H1 (cell line): ENCODE measurements around the gene PI16. TPM values are rescaled to one million over a fixed set of nuclear protein-coding genes. Genes with fewer than 3 reads are reported as not detected.

Source experiments
- CTCF ChIA-PET: fragments of 300-600 bp; sonication (Branson Sonifier 250); formaldehyde crosslinking; loops from one replicate; lab custom pipeline; 2021; ENCODE audit not compliant: partially characterized antibody; lab: Charles Lee
- POLR2A ChIA-PET: fragments of 300-600 bp; sonication (Branson Sonifier 250); formaldehyde crosslinking; loops from one replicate; lab custom pipeline; 2021; ENCODE audit warnings: inconsistent platforms; ENCODE audit not compliant: partially characterized antibody; lab: Charles Lee
- DNase-seq, 2 experiments: peaks; one replicate each; pipeline versions ENCODE4 v3.0.0 to v3.0.0-alpha.2; 2010 to 2022; ENCODE audit warnings: low spot score in 2 of 2, low read depth in 1 of 2, mixed read lengths in 1 of 2
- FAIRE-seq: peaks from 2 replicates; lab custom pipeline; 2011; peaks lifted over from hg19 to GRCh38; lab: Jason Lieb, UNC
- H2AFZ ChIP-seq: 2 replicates; pipeline ENCODE4 v1.8.1; 2012; ENCODE audit warnings: low read length, inconsistent platforms
- H2AK5ac ChIP-seq: 2 replicates; pipeline ENCODE4 v1.6.1; 2013; ENCODE audit warnings: low read depth, low read length
- H2BK120ac ChIP-seq: replicated peaks from 2 replicates; pipeline ENCODE3; 2013; ENCODE audit warnings: low read depth, low read length, inconsistent platforms
- H2BK12ac ChIP-seq: 2 replicates; pipeline ENCODE4 v1.6.1; 2013; ENCODE audit warnings: low read depth, low read length
- H2BK15ac ChIP-seq: 2 replicates; pipeline ENCODE4 v1.6.1; 2013; ENCODE audit warnings: low read length
- H2BK20ac ChIP-seq: 2 replicates; pipeline ENCODE4 v1.6.1; 2013; ENCODE audit warnings: low read length
- H2BK5ac ChIP-seq: 2 replicates; pipeline ENCODE4 v1.6.1; 2013; ENCODE audit warnings: low read depth, low read length
- H3K14ac ChIP-seq: 2 replicates; pipeline ENCODE4 v1.6.1; 2013; ENCODE audit warnings: inconsistent platforms; ENCODE audit not compliant: insufficient read length
- H3K18ac ChIP-seq: 2 replicates; pipeline ENCODE4 v1.6.1; 2013; ENCODE audit warnings: low read length; ENCODE audit errors: extremely low read depth
- H3K23ac ChIP-seq: 2 replicates; pipeline ENCODE4 v1.6.1; 2013; ENCODE audit warnings: inconsistent platforms; ENCODE audit not compliant: insufficient read length
- H3K23me2 ChIP-seq: 2 replicates; pipeline ENCODE4 v1.6.1; 2013; ENCODE audit warnings: low read depth, low read length
- H3K27ac ChIP-seq: 2 replicates; pipeline ENCODE4 v1.6.1; 2011; ENCODE audit warnings: low read depth, low read length, inconsistent platforms
- H3K27me3 ChIP-seq, 4 experiments: replicated peaks in 1 of 4; 1 replicate in 1 of 4; 2 replicates in 3 of 4; pipeline versions ENCODE4 v1.6.1 to v1.8.1; 2011 to 2013; ENCODE audit warnings: low read length in 3 of 4, mild to moderate bottlenecking in 3 of 4, inconsistent platforms in 2 of 4, mixed read lengths in 2 of 4, moderate library complexity in 1 of 4; ENCODE audit not compliant: control insufficient read depth in 3 of 4, insufficient read depth in 3 of 4; ENCODE audit errors: extremely low read depth in 1 of 4
- H3K36me3 ChIP-seq, 4 experiments: 2 replicates each; pipeline versions ENCODE4 v1.6.1 to v1.8.1; 2011 to 2013; ENCODE audit warnings: mild to moderate bottlenecking in 4 of 4, low read length in 3 of 4, moderate library complexity in 2 of 4, control low read depth in 1 of 4, inconsistent platforms in 1 of 4; ENCODE audit not compliant: insufficient read depth in 4 of 4, control insufficient read depth in 2 of 4
- H3K4ac ChIP-seq: replicated peaks from 2 replicates; pipeline ENCODE3; 2013; ENCODE audit warnings: low read length, low read depth, mixed read lengths, inconsistent platforms; ENCODE audit not compliant: insufficient read length
- H3K4me1 ChIP-seq, 4 experiments: replicated peaks in 1 of 4; 1 replicate in 1 of 4; 2 replicates in 3 of 4; pipeline versions ENCODE4 v1.6.1 to v1.8.1; 2011 to 2013; ENCODE audit warnings: low read length in 3 of 4, inconsistent platforms in 2 of 4, mixed read lengths in 1 of 4; ENCODE audit not compliant: insufficient read depth in 4 of 4, control insufficient read depth in 3 of 4
- H3K4me2 ChIP-seq, 2 experiments: 2 replicates each; pipeline versions ENCODE4 v1.6.1 to v1.8.1; 2011 to 2013; ENCODE audit warnings: low read depth in 2 of 2, low read length in 2 of 2, control low read depth in 1 of 2, inconsistent platforms in 1 of 2, mild to moderate bottlenecking in 1 of 2; ENCODE audit not compliant: insufficient read depth in 1 of 2
- H3K4me3 ChIP-seq, 4 experiments: fragments of 200-600, 300-600 bp in 1 of 4; sonication (generic), shearing (Covaris generic), sonication (Bioruptor Twin) in 1 of 4; 2 replicates each; pipeline versions ENCODE4 v1.5.1 to v1.8.1; 2011 to 2016; ENCODE audit warnings: low read length in 4 of 4, low read depth in 3 of 4, control low read depth in 2 of 4, inconsistent platforms in 2 of 4, mild to moderate bottlenecking in 2 of 4, mixed read lengths in 1 of 4, moderate library complexity in 1 of 4; ENCODE audit not compliant: insufficient read depth in 2 of 4; ENCODE audit errors: extremely low read depth in 1 of 4
- H3K56ac ChIP-seq: replicated peaks from 2 replicates; pipeline ENCODE3; 2013; ENCODE audit warnings: low read depth, mild to moderate bottlenecking, mixed read lengths, low read length, inconsistent platforms; ENCODE audit not compliant: insufficient read length
- H3K79me1 ChIP-seq: 2 replicates; pipeline ENCODE4 v1.6.1; 2013; ENCODE audit warnings: low read depth, low read length, control low read depth
- H3K79me2 ChIP-seq, 2 experiments: 2 replicates each; pipeline versions ENCODE4 v1.6.1 to v1.8.1; 2012 to 2013; ENCODE audit warnings: low read length in 2 of 2, mild to moderate bottlenecking in 2 of 2, inconsistent platforms in 1 of 2; ENCODE audit not compliant: insufficient read depth in 2 of 2, control insufficient read depth in 1 of 2
- H3K9ac ChIP-seq, 4 experiments: replicated peaks in 1 of 4; 1 replicate in 1 of 4; 2 replicates in 3 of 4; pipeline versions ENCODE4 v1.6.1 to v1.8.1; 2011 to 2013; ENCODE audit warnings: low read depth in 3 of 4, low read length in 3 of 4, control low read depth in 2 of 4, mild to moderate bottlenecking in 2 of 4, moderate library complexity in 2 of 4, inconsistent platforms in 1 of 4; ENCODE audit errors: extremely low read depth in 1 of 4
- H3K9me3 ChIP-seq, 2 experiments: 2 replicates each; pipeline versions ENCODE4 v1.6.1 to v1.8.1; 2012 to 2013; ENCODE audit warnings: mild to moderate bottlenecking in 2 of 2, moderate library complexity in 2 of 2, control low read depth in 1 of 2, inconsistent platforms in 1 of 2, low read depth in 1 of 2, low read length in 1 of 2, mixed read lengths in 1 of 2; ENCODE audit not compliant: insufficient read depth in 2 of 2
- H4K20me1 ChIP-seq, 2 experiments: replicated peaks in 1 of 2; 2 replicates each; pipeline versions ENCODE3 to v1.8.1; 2011 to 2013; ENCODE audit warnings: inconsistent platforms in 2 of 2, low read length in 2 of 2, mild to moderate bottlenecking in 1 of 2; ENCODE audit not compliant: insufficient read depth in 2 of 2, control insufficient read depth in 1 of 2
- H4K5ac ChIP-seq: 2 replicates; pipeline ENCODE4 v1.6.1; 2013; ENCODE audit warnings: low read length, low read depth, mixed read lengths, inconsistent platforms; ENCODE audit not compliant: insufficient read length
- H4K8ac ChIP-seq: 2 replicates; pipeline ENCODE4 v1.8.0; 2013; ENCODE audit warnings: mild to moderate bottlenecking, moderate library complexity, low read length, inconsistent platforms; ENCODE audit not compliant: insufficient read depth; ENCODE audit errors: extremely low read depth
- H4K91ac ChIP-seq: replicated peaks from 2 replicates; pipeline ENCODE3; 2013; ENCODE audit warnings: low read length, mixed read lengths, inconsistent platforms; ENCODE audit not compliant: insufficient read length
- ATF2 ChIP-seq: IDR thresholded peaks from 2 replicates; pipeline ENCODE4 v1.6.1; 2012; ENCODE audit warnings: low read length, inconsistent platforms
- CBX8 ChIP-seq: fragments of 300-800, 300-1000 bp; sonication (generic); IDR thresholded peaks from 2 replicates; pipeline ENCODE4 v1.7.1; 2016; ENCODE audit warnings: low read depth, low read length, borderline replicate concordance
- CEBPB ChIP-seq: IDR thresholded peaks from 2 replicates; pipeline ENCODE4 v1.6.1; 2012; ENCODE audit warnings: low read depth, low read length
- CREB1 ChIP-seq: IDR thresholded peaks from 2 replicates; pipeline ENCODE4 v1.6.1; 2012; ENCODE audit warnings: inconsistent platforms
- EZH2 ChIP-seq: fragments of 200-600 bp; sonication (generic); IDR thresholded peaks from 2 replicates; pipeline ENCODE4 v1.7.1; 2012; ENCODE audit warnings: low read depth, mild to moderate bottlenecking, moderate library complexity, low read length, inconsistent platforms; ENCODE audit not compliant: severe bottlenecking
- FOSL1 ChIP-seq: IDR thresholded peaks from 2 replicates; pipeline ENCODE4 v1.6.1; 2011; ENCODE audit warnings: mild to moderate bottlenecking, low read depth, low read length, moderate library complexity; ENCODE audit not compliant: insufficient read depth
- HDAC6 ChIP-seq: IDR thresholded peaks from one replicate; pipeline ENCODE4 v1.7.1; 2012; ENCODE audit warnings: low read depth, mild to moderate bottlenecking, inconsistent platforms, low read length, moderate library complexity
- RBBP5 ChIP-seq: IDR thresholded peaks from 2 replicates; pipeline ENCODE4 v1.7.1; 2012; ENCODE audit warnings: low read depth, mild to moderate bottlenecking, inconsistent platforms, low read length, moderate library complexity, borderline replicate concordance
- RNF2 ChIP-seq: fragments of 200-900, 300-1000 bp; sonication (generic); IDR thresholded peaks from 2 replicates; pipeline ENCODE4 v1.7.1; 2016; ENCODE audit warnings: borderline replicate concordance, low read depth, mild to moderate bottlenecking, antibody characterized with exemption, low read length; ENCODE audit not compliant: poor library complexity, severe bottlenecking; ENCODE audit errors: missing control alignments
- TCF12 ChIP-seq: IDR thresholded peaks from 2 replicates; pipeline ENCODE4 v1.6.1; 2011; ENCODE audit warnings: low read depth, mild to moderate bottlenecking, low read length
- WGBS, 2 experiments: shearing (Covaris generic) in 1 of 2; methylation state at CpG; one replicate each; pipeline versions ENCODE4 v1.1.6 to v1.1.7; 2013 to 2015; ENCODE audit warnings: low lambda C conversion rate in 2 of 2, mixed read lengths in 2 of 2, inconsistent platforms in 1 of 2, low coverage in 1 of 2, missing lambda C conversion rate in 1 of 2; ENCODE audit not compliant: insufficient replicate concordance in 2 of 2, insufficient coverage in 1 of 2, insufficient read length in 1 of 2; ENCODE audit errors: extremely low coverage in 1 of 2, missing lambda C conversion rate in 1 of 2; 5-methylcytosine and 5-hydroxymethylcytosine counted together
- polyA plus RNA-seq, 7 experiments: library from polyadenylated mRNA; depleted of rRNA in 3 of 7; stranded (reverse) in 5 of 7; unstranded in 2 of 7; fragments of >200 nt in 5 of 7; fragments of 200-250 nt in 2 of 7; gene quantifications; 1 replicate in 5 of 7; 2 replicates in 1 of 7; 4 replicates in 1 of 7; pipeline versions ENCODE4 v1.2.1 to v1.2.3, GENCODE V29; 2011 to 2013; ENCODE audit warnings: missing spikeins in 2 of 7, mixed read lengths in 2 of 7
- total RNA-seq: library from RNA; stranded (reverse); fragmentation: NEBNext Ultra II Directional; extraction: Animal tissue kit (Norgen Biotek cat#: 25700); gene quantifications from 2 replicates; pipeline ENCODE4 v1.2.1, GENCODE V29; 2021
- TF ChIP-seq, protein P1 (sequence below): IDR thresholded peaks from 2 replicates; pipeline ENCODE4 v1.6.1; 2011; ENCODE audit warnings: low read depth, mild to moderate bottlenecking, low read length; ENCODE audit not compliant: insufficient read depth

PI16 gene
- total and polyA plus RNA-seq, 2 of the 8 experiments (the other 6 are each of a cell fraction or from before 2014, with no cell fraction given) = 0.05 TPM; not detected in 1

- H3K4me3 ChIP-seq = no peak overlapping the region
- DNase-seq (no peak), FAIRE-seq (no peak)
- H2BK20ac ChIP-seq = no peak overlapping the region
- no peak overlapping the region for H4K91ac ChIP-seq
- no peak overlapping the region for H3K56ac ChIP-seq
- POLR2A ChIA-PET = interaction anchor here (2.3 kb wide), 1 partner anchor 22 kb away, joined by 8 read pairs; the partner anchor contains the start of gene MTCH1
- no peak overlapping the region for H3K27ac ChIP-seq
- H2AFZ ChIP-seq = no peak overlapping the region
- CTCF ChIA-PET = interaction anchor here (0.8 to 3.1 kb wide), 10 partner anchors 12 to 205 kb away, joined by 3 to 12 read pairs (median 4); no protein-coding TSS in a partner anchor
- peaks cover 0 to 8% (median 5%) of the 10 kb centered on the region in 4 experiments; a peak in 5 of 7 replicates for H3K4me1 ChIP-seq
- 0 out of 2 replicates have a peak overlapping the region, but pooled peaks have one; percentile 27 for H2BK12ac ChIP-seq
- H2BK15ac ChIP-seq = no peak overlapping the region; the same call in 1 of the 2 replicates
- H4K5ac ChIP-seq = no peak overlapping the region
- H2BK5ac ChIP-seq = peak overlapping the region; percentile 44; the same call in 1 of the 2 replicates
- H3K79me2 ChIP-seq = no peaks in the 10 kb centered on the region
- H3K27me3 ChIP-seq = no peaks in the 10 kb centered on the region
- peaks cover 0 to 4% of the 10 kb centered on the region in 2 experiments for H4K20me1 ChIP-seq
- H2AK5ac ChIP-seq = no peak overlapping the region
- no peak overlapping the region for H2BK120ac ChIP-seq
- H3K36me3 ChIP-seq = peaks cover 3 to 20% (median 16%) of the 10 kb centered on the region in 4 experiments; a peak in 7 of 8 replicates
- H3K9me3 ChIP-seq = no peaks in the 10 kb centered on the region
- H3K4me2 ChIP-seq = no peak overlapping the region
- no peaks in the 10 kb centered on the region for H3K79me1 ChIP-seq
- H3K23me2 ChIP-seq = no peaks in the 10 kb centered on the region
- H4K8ac ChIP-seq = no peak overlapping the region; the same call in 1 of the 2 replicates
- 85% methylated on average over 5 of the region's 6 CpGs; no CpG with 5 or more reads in 1 of the 2 experiments for WGBS, 2 experiments
- H3K4ac ChIP-seq = no peak overlapping the region
- no peak overlapping the region for H3K9ac ChIP-seq
- no peak overlapping the region for H3K14ac ChIP-seq
- no peak overlapping the region for H3K18ac ChIP-seq
- H3K23ac ChIP-seq = no peak overlapping the region
- no peak for TF ChIP-seq EZH2
- TF ChIP-seq CREB1 = no peak
- TF ChIP-seq, protein P1, sequence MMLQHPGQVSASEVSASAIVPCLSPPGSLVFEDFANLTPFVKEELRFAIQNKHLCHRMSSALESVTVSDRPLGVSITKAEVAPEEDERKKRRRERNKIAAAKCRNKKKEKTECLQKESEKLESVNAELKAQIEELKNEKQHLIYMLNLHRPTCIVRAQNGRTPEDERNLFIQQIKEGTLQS = no peak
- no peak for TF ChIP-seq CEBPB
- no peak for TF ChIP-seq ATF2
- no peak for TF ChIP-seq TCF12
- TF ChIP-seq RBBP5 = no peak
- no peak for TF ChIP-seq FOSL1
- no peak for TF ChIP-seq HDAC6
- no peak for TF ChIP-seq CBX8
- TF ChIP-seq RNF2 = no peak
These were observed 9.8 kb downstream of the PI16 start for GRCh38 chr6:36964349-36964748.
